Left ventricle myocardium inferior (tissue), 1 donor: Measurements from ENCODE around the gene EPN1. TPM values are rescaled to one million over a fixed set of nuclear protein-coding genes. Genes with fewer than 3 reads are reported as not detected.

Source experiments
- DNase-seq: peaks from one replicate; pipeline ENCODE4 v3.0.0-alpha.2; 2020
- H3K27ac ChIP-seq: fragments of 200-600 bp; replicated peaks from 2 replicates; pipeline ENCODE4 v1.8.0; 2021
- H3K27me3 ChIP-seq: fragments of 200-600 bp; 2 replicates; pipeline ENCODE4 v1.8.0; 2021; ENCODE audit warnings: low read depth
- H3K36me3 ChIP-seq: fragments of 200-600 bp; 2 replicates; pipeline ENCODE4 v1.8.0; 2021
- H3K4me1 ChIP-seq: fragments of 200-600 bp; 2 replicates; pipeline ENCODE4 v1.8.0; 2021
- H3K4me3 ChIP-seq: fragments of 200-600 bp; 2 replicates; pipeline ENCODE4 v1.8.0; 2021; ENCODE audit warnings: mild to moderate bottlenecking, moderate library complexity
- H3K9me3 ChIP-seq: fragments of 200-600 bp; replicated peaks from 2 replicates; pipeline ENCODE4 v1.8.0; 2021
- CTCF ChIP-seq: fragments of 200-600 bp; IDR thresholded peaks from 2 replicates; pipeline ENCODE4 v1.8.0; 2021; ENCODE audit warnings: antibody characterized with exemption, mild to moderate bottlenecking, borderline replicate concordance
- intact Hi-C: fragments of 100-400 bp; cut with micrococcal nuclease; formaldehyde crosslinking; loops from one replicate; pipeline ENCODE4 v1.11.0; 2022
- total RNA-seq: library from RNA; stranded (reverse); fragmentation: NEBNext Ultra II Directional; extraction: Animal tissue kit (Norgen Biotek cat#: 25700); gene quantifications from one replicate; pipeline ENCODE4 v1.2.1, GENCODE V29; 2021
- donor health status: DM: no; HTN: yes; CAD: no; lungs with severe emphysema.

The EPN1 gene
- total RNA-seq, 1 donor from 2014 or later: 205 TPM

GRCh38 chr19:55697698-55698097, 22.7 kb downstream of the EPN1 start:
- Histone ChIP-seq H3K36me3 (peaks cover 72% of the 10 kb centered on the region), H3K4me1 (no peaks in the 10 kb centered on the region), H3K4me3 (no peak overlapping the region), H3K9me3 (no peaks in the 10 kb centered on the region), H3K27me3 (no peaks in the 10 kb centered on the region), H3K27ac (no peak overlapping the region)
- DNase-seq: no peak
- no peak for TF ChIP-seq CTCF
- intact Hi-C loops: no loop called here

GRCh38 chr19:55698256-55698655, 23.2 kb downstream of the EPN1 start:
- H3K27me3 ChIP-seq: no peaks in the 10 kb centered on the region
- H3K9me3 ChIP-seq: no peaks in the 10 kb centered on the region
- intact Hi-C loops: no loop called here
- H3K4me3 ChIP-seq: no peak overlapping the region
- no peak for DNase-seq
- H3K4me1 ChIP-seq: no peaks in the 10 kb centered on the region
- peaks cover 66% of the 10 kb centered on the region for H3K36me3 ChIP-seq
- no peak overlapping the region for H3K27ac ChIP-seq
- TF ChIP-seq CTCF: no peak

- intact Hi-C loops: no loop called here
- no peaks in the 10 kb centered on the region for H3K4me1 ChIP-seq
- H3K27me3 ChIP-seq: no peaks in the 10 kb centered on the region
- TF ChIP-seq CTCF: no peak
- no peak for DNase-seq
- H3K9me3 ChIP-seq: no peaks in the 10 kb centered on the region
- no peak overlapping the region for H3K4me3 ChIP-seq
- no peak overlapping the region for H3K27ac ChIP-seq
- H3K36me3 ChIP-seq: peaks cover 57% of the 10 kb centered on the region
Observed at GRCh38 chr19:55699221-55699620, 24.2 kb downstream of the EPN1 start.

GRCh38 chr19:55700813-55701212, 25.8 kb downstream of the EPN1 start:
- TF ChIP-seq CTCF: no peak
- H3K36me3 ChIP-seq: peaks cover 47% of the 10 kb centered on the region
- no peak overlapping the region for H3K4me3 ChIP-seq
- H3K4me1 ChIP-seq: no peaks in the 10 kb centered on the region
- DNase-seq: no peak
- intact Hi-C loops: no loop called here
- H3K9me3 ChIP-seq: no peaks in the 10 kb centered on the region
- H3K27me3 ChIP-seq: no peaks in the 10 kb centered on the region
- H3K27ac ChIP-seq: no peak overlapping the region

- Histone ChIP-seq H3K4me1 (no peaks in the 10 kb centered on the region), H3K36me3 (peaks cover 33% of the 10 kb centered on the region), H3K4me3 (no peak overlapping the region), H3K9me3 (no peaks in the 10 kb centered on the region), H3K27me3 (no peaks in the 10 kb centered on the region), H3K27ac (no peak overlapping the region)
- no peak for TF ChIP-seq CTCF
- DNase-seq: no peak
- intact Hi-C loops: no loop called here
Observed at GRCh38 chr19:55702131-55702627, 27.2 kb downstream of the EPN1 start.
